ENCODE measurements around the gene BIN1.

The BIN1 gene

GRCh38 chr2:127045792-127046501, 61.0 kb downstream of the BIN1 start:
- TF ChIP-seq CTCF (IDR thresholded peaks at IDR 0.05; ENCODE audit: control extremely low read depth, extremely low read depth, low read depth, missing control alignments): no peak
- POLR2A ChIA-PET: no interaction called here
- DNase-seq (ENCODE audit: extremely low spot score): no peak
- CTCF ChIA-PET: no interaction called here

GRCh38 chr2:127044977-127045661, 61.8 kb downstream of the BIN1 start:
- CTCF ChIA-PET: interaction anchor here (0.9 to 1.2 kb wide), 2 partner anchors 12 to 23 kb away, joined by 3 to 4 read pairs; no protein-coding TSS in a partner anchor
- POLR2A ChIA-PET: no interaction called here
- DNase-seq (ENCODE audit: extremely low spot score): no peak

GRCh38 chr2:127044165-127044718, 62.7 kb downstream of the BIN1 start:
- ChIA-PET CTCF (interaction anchor here (0.9 to 1.2 kb wide), 2 partner anchors 11 to 24 kb away, joined by 3 to 4 read pairs; no protein-coding TSS in a partner anchor), POLR2A (no interaction called here)
- no peak for TF ChIP-seq CTCF (IDR thresholded peaks at IDR 0.05; ENCODE audit: control extremely low read depth, extremely low read depth, low read depth, missing control alignments)
- DNase-seq (ENCODE audit: extremely low spot score): no peak

More at GRCh38 chr2:127044977-127045661, 61.8 kb downstream of the BIN1 start:
- no peak for TF ChIP-seq CTCF (IDR thresholded peaks at IDR 0.05; ENCODE audit: control extremely low read depth, extremely low read depth, low read depth, missing control alignments)

GRCh38 chr2:127043367-127044164, 63.4 kb downstream of the BIN1 start:
- ChIA-PET POLR2A (no interaction called here), CTCF (interaction anchor here (2.4 kb wide), 1 partner anchor 11 kb away, joined by 8 read pairs; no protein-coding TSS in a partner anchor)
- no peak for DNase-seq (ENCODE audit: extremely low spot score)
- TF ChIP-seq CTCF (IDR thresholded peaks at IDR 0.05; ENCODE audit: control extremely low read depth, extremely low read depth, low read depth, missing control alignments): no peak

- TF ChIP-seq CTCF (IDR thresholded peaks at IDR 0.05; ENCODE audit: control extremely low read depth, extremely low read depth, low read depth, missing control alignments): no peak
- CTCF ChIA-PET: interaction anchor here (1.1 to 4.7 kb wide), 3 partner anchors 9 to 69 kb away, joined by 3 to 27 read pairs (median 8); no protein-coding TSS in a partner anchor
- POLR2A ChIA-PET: no interaction called here
- DNase-seq (ENCODE audit: extremely low spot score): no peak
These were observed 65.5 kb downstream of the BIN1 start for GRCh38 chr2:127041259-127041970.
